Osteocyte (in vitro differentiated cells): Measurements from ENCODE around the gene ERBB3. TPM values are rescaled to one million over a fixed set of nuclear protein-coding genes. Genes with fewer than 3 reads are reported as not detected.

ENCODE experiments used
- DNase-seq: peaks from one replicate; pipeline ENCODE4 v3.0.0; 2021; ENCODE audit warnings: mixed read lengths; ENCODE audit not compliant: unreplicated experiment; ENCODE audit errors: extremely low spot score
- H3K27ac Mint-ChIP-seq: one replicate; pipeline ENCODE4 v1.8.0; 2021; ENCODE audit warnings: mild to moderate bottlenecking, mixed read lengths; ENCODE audit not compliant: unreplicated experiment
- H3K27me3 Mint-ChIP-seq: one replicate; pipeline ENCODE4 v1.8.0; 2021; ENCODE audit warnings: mixed read lengths; ENCODE audit not compliant: unreplicated experiment
- H3K36me3 Mint-ChIP-seq: one replicate; pipeline ENCODE4 v1.8.0; 2021; ENCODE audit warnings: mixed read lengths; ENCODE audit not compliant: unreplicated experiment
- H3K4me1 Mint-ChIP-seq: one replicate; pipeline ENCODE4 v1.8.0; 2021; ENCODE audit warnings: mixed read lengths; ENCODE audit not compliant: unreplicated experiment
- H3K4me3 Mint-ChIP-seq: one replicate; pipeline ENCODE4 v1.8.0; 2021; ENCODE audit warnings: mild to moderate bottlenecking, moderate library complexity, mixed read lengths; ENCODE audit not compliant: unreplicated experiment
- H3K9me3 Mint-ChIP-seq: one replicate; pipeline ENCODE4 v1.8.0; 2021; ENCODE audit warnings: mixed read lengths; ENCODE audit not compliant: unreplicated experiment
- CTCF ChIP-seq: fragments of 200-600 bp; sonication (generic); IDR thresholded peaks from 2 replicates; pipeline ENCODE4 v1.5.0; 2021; ENCODE audit warnings: antibody characterized with exemption, mild to moderate bottlenecking, moderate library complexity
- total RNA-seq: library from RNA; stranded (reverse); gene quantifications from 2 replicates; pipeline ENCODE4 v1.2.1, GENCODE V29; 2021

Gene ERBB3
- total RNA-seq, 1 donor from 2014 or later: 1.2 TPM

GRCh38 chr12:56143217-56143616, 63.3 kb downstream of the ERBB3 start:
- H3K9me3 Mint-ChIP-seq: no peaks in the 10 kb centered on the region
- TF ChIP-seq CTCF: no peak
- H3K4me3 Mint-ChIP-seq: no peak overlapping the region
- H3K36me3 Mint-ChIP-seq: peaks cover 55% of the 10 kb centered on the region
- H3K27ac Mint-ChIP-seq: no peak overlapping the region
- H3K27me3 Mint-ChIP-seq: no peaks in the 10 kb centered on the region
- no peak for DNase-seq
- peaks cover 4% of the 10 kb centered on the region for H3K4me1 Mint-ChIP-seq

GRCh38 chr12:56143870-56144269, 63.9 kb downstream of the ERBB3 start:
- Mint-ChIP-seq H3K9me3 (no peaks in the 10 kb centered on the region), H3K4me1 (peaks cover 4% of the 10 kb centered on the region), H3K27me3 (no peaks in the 10 kb centered on the region), H3K36me3 (peaks cover 49% of the 10 kb centered on the region), H3K27ac (no peak overlapping the region), H3K4me3 (no peak overlapping the region)
- DNase-seq: no peak
- TF ChIP-seq CTCF: no peak

GRCh38 chr12:56145217-56145616, 65.3 kb downstream of the ERBB3 start:
- no peak for TF ChIP-seq CTCF
- H3K9me3 Mint-ChIP-seq: no peaks in the 10 kb centered on the region
- no peak for DNase-seq
- peak overlapping the region; percentile 7 for H3K27ac Mint-ChIP-seq
- H3K4me3 Mint-ChIP-seq: no peak overlapping the region
- no peaks in the 10 kb centered on the region for H3K27me3 Mint-ChIP-seq
- peaks cover 4% of the 10 kb centered on the region for H3K4me1 Mint-ChIP-seq
- peaks cover 43% of the 10 kb centered on the region for H3K36me3 Mint-ChIP-seq

GRCh38 chr12:56146492-56147460, 66.8 kb downstream of the ERBB3 start:
- H3K9me3 Mint-ChIP-seq: no peaks in the 10 kb centered on the region
- H3K4me1 Mint-ChIP-seq: peaks cover 17% of the 10 kb centered on the region
- DNase-seq: no peak
- no peak overlapping the region for H3K4me3 Mint-ChIP-seq
- TF ChIP-seq CTCF: no peak
- no peak overlapping the region for H3K27ac Mint-ChIP-seq
- H3K36me3 Mint-ChIP-seq: peaks cover 32% of the 10 kb centered on the region
- no peaks in the 10 kb centered on the region for H3K27me3 Mint-ChIP-seq

GRCh38 chr12:56150563-56150962, 70.6 kb downstream of the ERBB3 start:
- no peak for DNase-seq
- H3K9me3 Mint-ChIP-seq: no peaks in the 10 kb centered on the region
- no peaks in the 10 kb centered on the region for H3K27me3 Mint-ChIP-seq
- H3K4me3 Mint-ChIP-seq: peak overlapping the region; percentile 16
- peak overlapping the region; percentile 75 for H3K27ac Mint-ChIP-seq
- TF ChIP-seq CTCF: no peak
- peaks cover 41% of the 10 kb centered on the region for H3K4me1 Mint-ChIP-seq
- peaks cover 9% of the 10 kb centered on the region for H3K36me3 Mint-ChIP-seq
